Mesenchymal stem cell (in vitro differentiated cells and primary cell): ENCODE results near the gene ZNF431.
A peak's percentile ranks its signal among the peaks of the same experiment; 100 is the strongest.

ENCODE experiments used
- DNase-seq: peaks from one replicate; pipeline ENCODE4 v3.0.0-alpha.2; 2013
- H2AFZ ChIP-seq: one replicate; pipeline ENCODE4 v1.6.1; 2013; ENCODE audit warnings: low read depth, mild to moderate bottlenecking, control low read depth, inconsistent platforms, low read length, moderate library complexity
- H2AK5ac ChIP-seq: 2 replicates; pipeline ENCODE4 v1.6.1; 2013; ENCODE audit warnings: low read length, moderate library complexity, mild to moderate bottlenecking, inconsistent platforms; ENCODE audit not compliant: severe bottlenecking
- H2BK120ac ChIP-seq: one replicate; pipeline ENCODE4 v1.6.1; 2013; ENCODE audit warnings: low read depth, mild to moderate bottlenecking, inconsistent platforms, low read length, moderate library complexity
- H2BK12ac ChIP-seq, 2 experiments: one replicate each; pipeline ENCODE4 v1.6.1; 2013; ENCODE audit warnings: inconsistent platforms in 2 of 2, low read length in 2 of 2, mild to moderate bottlenecking in 2 of 2, moderate library complexity in 2 of 2, control low read depth in 1 of 2
- H2BK15ac ChIP-seq: one replicate; pipeline ENCODE4 v1.6.1; 2013; ENCODE audit warnings: mild to moderate bottlenecking, low read depth, inconsistent platforms; ENCODE audit not compliant: poor library complexity, severe bottlenecking
- H2BK5ac ChIP-seq: 2 replicates; pipeline ENCODE4 v1.6.1; 2013; ENCODE audit warnings: low read depth, mild to moderate bottlenecking, low read length, control low read depth, inconsistent platforms; ENCODE audit not compliant: poor library complexity, severe bottlenecking
- H3K14ac ChIP-seq, 2 experiments: one replicate each; pipeline ENCODE4 v1.6.1; 2013; ENCODE audit warnings: inconsistent platforms in 2 of 2, low read length in 2 of 2, control low read depth in 1 of 2, mild to moderate bottlenecking in 1 of 2, moderate library complexity in 1 of 2
- H3K18ac ChIP-seq, 2 experiments: one replicate each; pipeline ENCODE4 v1.6.1; 2013; ENCODE audit warnings: inconsistent platforms in 2 of 2, low read length in 2 of 2, control low read depth in 1 of 2, low read depth in 1 of 2, mild to moderate bottlenecking in 1 of 2
- H3K23ac ChIP-seq, 2 experiments: one replicate each; pipeline ENCODE4 v1.6.1; 2013; ENCODE audit warnings: inconsistent platforms in 2 of 2, low read length in 2 of 2, mild to moderate bottlenecking in 2 of 2, moderate library complexity in 2 of 2, control low read depth in 1 of 2
- H3K27ac ChIP-seq: 2 replicates; pipeline ENCODE4 v1.5.1; 2013; ENCODE audit warnings: mild to moderate bottlenecking, moderate library complexity, low read length, control low read depth, inconsistent platforms; ENCODE audit not compliant: poor library complexity, severe bottlenecking
- H3K27me3 ChIP-seq, 2 experiments: 2 replicates each; pipeline versions ENCODE4 v1.6.1 to v1.7.0; 2013; ENCODE audit warnings: low read length in 2 of 2, mild to moderate bottlenecking in 2 of 2, moderate library complexity in 2 of 2, control low read depth in 1 of 2, inconsistent platforms in 1 of 2; ENCODE audit not compliant: control insufficient read depth in 1 of 2, insufficient read depth in 1 of 2
- H3K36me3 ChIP-seq, 2 experiments: 2 replicates each; pipeline versions ENCODE4 v1.6.1 to v1.7.0; 2013; ENCODE audit warnings: low read length in 2 of 2, control low read depth in 1 of 2, inconsistent platforms in 1 of 2, low read depth in 1 of 2, mild to moderate bottlenecking in 1 of 2; ENCODE audit not compliant: insufficient read depth in 2 of 2, control insufficient read depth in 1 of 2
- H3K4ac ChIP-seq, 2 experiments: one replicate each; pipeline ENCODE4 v1.6.1; 2013; ENCODE audit warnings: inconsistent platforms in 2 of 2, low read length in 2 of 2, mild to moderate bottlenecking in 2 of 2, moderate library complexity in 2 of 2, control low read depth in 1 of 2, low read depth in 1 of 2
- H3K4me1 ChIP-seq: 2 replicates; pipeline ENCODE4 v1.6.1; 2013; ENCODE audit warnings: low read depth, low read length, control low read depth; ENCODE audit not compliant: control insufficient read depth, insufficient read depth
- H3K4me2 ChIP-seq: 2 replicates; pipeline ENCODE4 v1.6.1; 2013; ENCODE audit warnings: low read length, mild to moderate bottlenecking, inconsistent platforms; ENCODE audit not compliant: poor library complexity, severe bottlenecking
- H3K4me3 ChIP-seq, 2 experiments: 2 replicates each; pipeline versions ENCODE4 v1.5.1 to v1.7.0; 2013; ENCODE audit warnings: low read length in 2 of 2, mild to moderate bottlenecking in 2 of 2, control low read depth in 1 of 2, low read depth in 1 of 2; ENCODE audit not compliant: insufficient read depth in 1 of 2
- H3K79me1 ChIP-seq: replicated peaks from 2 replicates; pipeline ENCODE4 v1.6.1; 2013; ENCODE audit warnings: mild to moderate bottlenecking, control low read depth, low read length, inconsistent platforms; ENCODE audit not compliant: poor library complexity, severe bottlenecking
- H3K9ac ChIP-seq: 2 replicates; pipeline ENCODE4 v1.7.0; 2013; ENCODE audit warnings: mild to moderate bottlenecking, low read length, moderate library complexity
- H3K9me3 ChIP-seq: 2 replicates; pipeline ENCODE4 v1.7.0; 2013; ENCODE audit warnings: mild to moderate bottlenecking, low read length; ENCODE audit not compliant: control insufficient read depth
- H4K8ac ChIP-seq: one replicate; pipeline ENCODE4 v1.6.1; 2013; ENCODE audit warnings: inconsistent platforms, mild to moderate bottlenecking, low read length, moderate library complexity
- H4K91ac ChIP-seq: one replicate; pipeline ENCODE4 v1.6.1; 2013; ENCODE audit warnings: mild to moderate bottlenecking, low read length, inconsistent platforms
- WGBS: methylation state at CpG from one replicate; pipeline ENCODE4 v1.1.7; 2013; ENCODE audit warnings: mixed read lengths; 5-methylcytosine and 5-hydroxymethylcytosine counted together

Gene ZNF431

GRCh38 chr19:21151460-21151859 is 9.6 kb downstream of the ZNF431 start:
- H2AK5ac ChIP-seq, result no peak overlapping the region
- peaks cover 57% of the 10 kb centered on the region for H3K9me3 ChIP-seq
- H3K4me3 ChIP-seq, result no peak overlapping the region
- no peak overlapping the region for H3K14ac ChIP-seq
- no peaks in the 10 kb centered on the region for H3K27me3 ChIP-seq
- no peak overlapping the region for H2BK120ac ChIP-seq
- no peak overlapping the region for H3K9ac ChIP-seq
- H2BK15ac ChIP-seq, result no peak overlapping the region
- H2AFZ ChIP-seq, result no peak overlapping the region
- H4K91ac ChIP-seq, result no peak overlapping the region
- 100% methylated on average over 1 of the region's 1 CpG for WGBS
- no peak for DNase-seq
- H3K18ac ChIP-seq, result no peak overlapping the region
- H3K23ac ChIP-seq, result no peak overlapping the region
- no peak overlapping the region for H3K4ac ChIP-seq
- H3K27ac ChIP-seq, result no peak overlapping the region
- H4K8ac ChIP-seq, result no peak overlapping the region
- H3K36me3 ChIP-seq, result peaks cover 30 to 76% of the 10 kb centered on the region in 2 experiments
- H3K79me1 ChIP-seq, result peaks cover 22% of the 10 kb centered on the region
- H3K4me2 ChIP-seq, result no peak overlapping the region
- no peaks in the 10 kb centered on the region for H3K4me1 ChIP-seq
- no peak overlapping the region for H2BK12ac ChIP-seq
- H2BK5ac ChIP-seq, result no peak overlapping the region

- Histone ChIP-seq H3K4me3 (no peak overlapping the region), H4K91ac (no peak overlapping the region), H3K23ac (no peak overlapping the region), H2AK5ac (no peak overlapping the region), H3K18ac (no peak overlapping the region), H3K4me1 (no peaks in the 10 kb centered on the region), H3K9me3 (peaks cover 54% of the 10 kb centered on the region), H3K4me2 (no peak overlapping the region), H3K14ac (no peak overlapping the region), H3K4ac (no peak overlapping the region), H3K27ac (no peak overlapping the region), H2BK120ac (no peak overlapping the region), H2BK5ac (no peak overlapping the region), H3K36me3 (peaks cover 32 to 34% of the 10 kb centered on the region in 2 experiments), H2BK15ac (no peak overlapping the region), H3K27me3 (no peaks in the 10 kb centered on the region), H2AFZ (no peak overlapping the region), H3K9ac (no peak overlapping the region), H2BK12ac (no peak overlapping the region), H4K8ac (no peak overlapping the region), H3K79me1 (peaks cover 22% of the 10 kb centered on the region)
- peak; percentile 12 for DNase-seq
- 100% methylated on average over 1 of the region's 1 CpG for WGBS
These were observed 16.8 kb downstream of the ZNF431 start for GRCh38 chr19:21158523-21159135.

- no peak overlapping the region for H3K4ac ChIP-seq
- no peak overlapping the region for H3K27ac ChIP-seq
- H2BK120ac ChIP-seq, result no peak overlapping the region
- no peak overlapping the region for H3K18ac ChIP-seq
- H3K23ac ChIP-seq, result no peak overlapping the region
- H2BK15ac ChIP-seq, result no peak overlapping the region
- no peak overlapping the region for H2BK12ac ChIP-seq
- H2AFZ ChIP-seq, result no peak overlapping the region
- H2BK5ac ChIP-seq, result no peak overlapping the region
- no peak overlapping the region for H3K4me2 ChIP-seq
- no peak for DNase-seq
- H3K9ac ChIP-seq, result no peak overlapping the region
- no peak overlapping the region for H4K8ac ChIP-seq
- H3K4me3 ChIP-seq, result no peak overlapping the region
- H3K36me3 ChIP-seq, result peaks cover 37 to 76% of the 10 kb centered on the region in 2 experiments
- H4K91ac ChIP-seq, result no peak overlapping the region
- WGBS, result 97% methylated on average over 5 of the region's 5 CpGs
- peaks cover 34% of the 10 kb centered on the region for H3K79me1 ChIP-seq
- H3K14ac ChIP-seq, result no peak overlapping the region
- H3K4me1 ChIP-seq, result no peaks in the 10 kb centered on the region
- no peaks in the 10 kb centered on the region for H3K27me3 ChIP-seq
- H2AK5ac ChIP-seq, result no peak overlapping the region
- H3K9me3 ChIP-seq, result peaks cover 66% of the 10 kb centered on the region
These were observed 22.7 kb downstream of the ZNF431 start for GRCh38 chr19:21164541-21164940.

GRCh38 chr19:21166436-21166835 is 24.6 kb downstream of the ZNF431 start:
- no peak overlapping the region for H2BK120ac ChIP-seq
- H3K9me3 ChIP-seq, result peaks cover 69% of the 10 kb centered on the region
- peaks cover 37% of the 10 kb centered on the region for H3K79me1 ChIP-seq
- no peak overlapping the region for H2BK5ac ChIP-seq
- H3K4me2 ChIP-seq, result no peak overlapping the region
- H2BK12ac ChIP-seq, result no peak overlapping the region
- no peak overlapping the region for H3K4me3 ChIP-seq
- whole genome bisulfite sequencing, result no CpG with 5 or more reads among the region's 2 CpGs
- H3K9ac ChIP-seq, result no peak overlapping the region
- no peak overlapping the region for H4K91ac ChIP-seq
- H3K27me3 ChIP-seq, result no peaks in the 10 kb centered on the region
- no peak overlapping the region for H3K14ac ChIP-seq
- no peaks in the 10 kb centered on the region for H3K4me1 ChIP-seq
- no peak overlapping the region for H3K27ac ChIP-seq
- no peak overlapping the region for H2AK5ac ChIP-seq
- H3K36me3 ChIP-seq, result peaks cover 46 to 86% of the 10 kb centered on the region in 2 experiments
- no peak overlapping the region for H2AFZ ChIP-seq
- no peak overlapping the region for H3K18ac ChIP-seq
- H4K8ac ChIP-seq, result no peak overlapping the region
- H3K4ac ChIP-seq, result no peak overlapping the region
- no peak overlapping the region for H2BK15ac ChIP-seq
- H3K23ac ChIP-seq, result no peak overlapping the region
- no peak for DNase-seq
